Erythroblast (primary cell): ENCODE data around the gene FLAD1.

Experiments
- GATA1 ChIP-seq: IDR thresholded peaks from 2 replicates; pipeline ENCODE4 v1.6.1; 2011; ENCODE audit warnings: low read depth, mild to moderate bottlenecking, control low read depth, low read length, moderate library complexity
- POLR2A ChIP-seq: IDR thresholded peaks from 2 replicates; pipeline ENCODE4 v1.6.1; 2011; ENCODE audit warnings: mild to moderate bottlenecking, low read length

- TF ChIP-seq POLR2A = no peak
- TF ChIP-seq GATA1 = no peak
These were observed 41.2 kb downstream of the FLAD1 start for GRCh38 chr1:155024315-155024714.
